SK-N-SH treated with all-trans-retinoic acid at 6 μM for 48 hours (cell line): ENCODE measurements around the gene PCDHA6.
"Not testable (repeated sequence)": the region's sequence is repeated elsewhere in the genome, so short reads cannot be mapped to it uniquely, and the experiment has no call there.

Experiments
- ATAC-seq: fragments of 200-7000 bp; cut with Tn5 transposase; 3 replicates; pipeline ENCODE4 v1.9.1; 2020; ENCODE audit warnings: mild to moderate bottlenecking, moderate library complexity
- ARNTL ChIP-seq: fragments of 450-650 bp; formaldehyde crosslinking; IDR thresholded peaks from 2 replicates; pipeline ENCODE4 v1.5.0; 2020; ENCODE audit warnings: low read depth, mild to moderate bottlenecking, moderate library complexity, borderline replicate concordance
- BACH2 ChIP-seq: fragments of 250-450 bp; sonication (Bioruptor Pico); IDR thresholded peaks from 2 replicates; pipeline ENCODE4 v1.9.0; 2021; ENCODE audit warnings: mild to moderate bottlenecking, borderline replicate concordance
- CREB5 ChIP-seq: fragments of 250-450 bp; sonication (Bioruptor Pico); IDR thresholded peaks from 2 replicates; pipeline ENCODE4 v1.5.1; 2020; ENCODE audit warnings: low read depth, mild to moderate bottlenecking, moderate library complexity
- CSDC2 ChIP-seq: fragments of 250-450 bp; sonication (Bioruptor Pico); IDR thresholded peaks from 2 replicates; pipeline ENCODE4 v1.5.0; 2020; ENCODE audit warnings: mild to moderate bottlenecking, moderate library complexity
- CSRNP3 ChIP-seq: fragments of 250-450 bp; sonication (Bioruptor Pico); IDR thresholded peaks from 2 replicates; pipeline ENCODE4 v1.5.1; 2021; ENCODE audit warnings: mild to moderate bottlenecking, moderate library complexity
- ESRRG ChIP-seq: fragments of 250-450 bp; sonication (Bioruptor Pico); IDR thresholded peaks from 2 replicates; pipeline ENCODE4 v1.6.1; 2021; ENCODE audit warnings: mild to moderate bottlenecking
- GLIS3 ChIP-seq: fragments of 250-450 bp; sonication (Bioruptor Pico); IDR thresholded peaks from 2 replicates; pipeline ENCODE4 v1.5.0; 2020; ENCODE audit warnings: mild to moderate bottlenecking, moderate library complexity
- OSR1 ChIP-seq: fragments of 250-450 bp; sonication (Bioruptor Pico); IDR thresholded peaks from 2 replicates; pipeline ENCODE4 v1.8.0; 2022; ENCODE audit warnings: moderate library complexity, mild to moderate bottlenecking, inconsistent platforms
- PATZ1 ChIP-seq: fragments of 250-450 bp; sonication (Bioruptor Pico); IDR thresholded peaks from 2 replicates; pipeline ENCODE4 v1.8.0; 2020; ENCODE audit warnings: mild to moderate bottlenecking, moderate library complexity, borderline replicate concordance
- POU6F1 ChIP-seq: fragments of 250-450 bp; sonication (Bioruptor Pico); IDR thresholded peaks from 2 replicates; pipeline ENCODE4 v1.8.0; 2021; ENCODE audit warnings: low read depth, mild to moderate bottlenecking, moderate library complexity, borderline replicate concordance
- PPARA ChIP-seq: fragments of 250-450 bp; sonication (Bioruptor Pico); IDR thresholded peaks from 2 replicates; pipeline ENCODE4 v1.5.0; 2020; ENCODE audit warnings: mild to moderate bottlenecking, borderline replicate concordance
- SNAI2 ChIP-seq: fragments of 250-450 bp; sonication (Bioruptor Pico); IDR thresholded peaks from 2 replicates; pipeline ENCODE4 v1.5.0; 2020; ENCODE audit warnings: mild to moderate bottlenecking, moderate library complexity
- TOX ChIP-seq: fragments of 250-450 bp; sonication (Bioruptor Pico); IDR thresholded peaks from 2 replicates; pipeline ENCODE4 v1.8.0; 2021; ENCODE audit warnings: mild to moderate bottlenecking, moderate library complexity, borderline replicate concordance
- ZC3H10 ChIP-seq: fragments of 250-450 bp; sonication (Bioruptor Pico); IDR thresholded peaks from 2 replicates; pipeline ENCODE4 v1.5.1; 2021; ENCODE audit warnings: mild to moderate bottlenecking, moderate library complexity
- ZFP30 ChIP-seq: fragments of 450-650 bp; formaldehyde crosslinking; IDR thresholded peaks from 2 replicates; pipeline ENCODE4 v1.5.0; 2022; ENCODE audit warnings: mild to moderate bottlenecking, moderate library complexity
- ZNF565 ChIP-seq: fragments of 450-650 bp; formaldehyde crosslinking; conservative IDR thresholded peaks from 2 replicates; pipeline ENCODE4 v1.5.0; 2020; ENCODE audit warnings: low read depth, mild to moderate bottlenecking, moderate library complexity
- ZNF70 ChIP-seq: fragments of 450-650 bp; formaldehyde crosslinking; IDR thresholded peaks from 2 replicates; pipeline ENCODE4 v1.5.0; 2020; ENCODE audit warnings: mild to moderate bottlenecking, moderate library complexity
- ZNF8 ChIP-seq: fragments of 450-650 bp; formaldehyde crosslinking; IDR thresholded peaks from 2 replicates; pipeline ENCODE4 v1.5.0; 2020; ENCODE audit warnings: mild to moderate bottlenecking, moderate library complexity

The PCDHA6 gene

GRCh38 chr5:140821375-140822280 lies 6.1 kb upstream of the PCDHA6 start, which contains the start of gene PCDHA5:
Gene PCDHA5 (plus strand): TSS chr5:140821613.
- TF ChIP-seq ZNF8 (CRISPR knock-in tag): no peak
- no peak for TF ChIP-seq ZC3H10 (CRISPR knock-in tag)
- no peak for TF ChIP-seq CSDC2
- TF ChIP-seq PPARA (CRISPR knock-in tag): no peak
- TF ChIP-seq OSR1 (CRISPR knock-in tag): no peak
- ATAC-seq: no peak

GRCh38 chr5:140822281-140822629 lies 5.5 kb upstream of the PCDHA6 start:
- TF ChIP-seq ZFP30 (CRISPR knock-in tag) (no peak), POU6F1 (CRISPR knock-in tag) (no peak), GLIS3 (CRISPR knock-in tag) (no peak), ZC3H10 (CRISPR knock-in tag) (no peak), TOX (CRISPR knock-in tag) (no peak), ARNTL (CRISPR knock-in tag) (no peak), ZNF565 (CRISPR knock-in tag) (no peak), ZNF70 (CRISPR knock-in tag) (no peak), ESRRG (no peak), OSR1 (CRISPR knock-in tag) (no peak), PPARA (CRISPR knock-in tag) (no peak), CSDC2 (no peak), CREB5 (CRISPR knock-in tag) (no peak)
- no peak for ATAC-seq

GRCh38 chr5:140822969-140823368 lies 4.8 kb upstream of the PCDHA6 start:
- not testable (repeated sequence) for ATAC-seq

GRCh38 chr5:140823475-140823874 lies 4.3 kb upstream of the PCDHA6 start:
- TF ChIP-seq SNAI2 (CRISPR knock-in tag) (no peak), CSRNP3 (no peak), POU6F1 (CRISPR knock-in tag) (no peak), ZFP30 (CRISPR knock-in tag) (no peak), PATZ1 (CRISPR knock-in tag) (no peak), BACH2 (CRISPR knock-in tag) (no peak), ZNF70 (CRISPR knock-in tag) (no peak)
- no peak for ATAC-seq
